Endometrial microvascular endothelial cells (primary cell): ENCODE data around the gene PDE8A. TPM values are rescaled to one million over a fixed set of nuclear protein-coding genes. Genes with fewer than 3 reads are reported as not detected.

ENCODE experiments used
- in situ Hi-C: cut with HindIII; loops from 2 replicates; pipeline ENCODE4 v1.10.0; 2017; ENCODE audit warnings: low sequenced_read_pairs, low pct_unique_long_range_greater_than_20kb; ENCODE audit errors: inconsistent ontology term
- total RNA-seq: library from RNA; depleted of rRNA; stranded (reverse); fragments of >200 nt; gene quantifications from one replicate; pipeline ENCODE4 v1.2.3, GENCODE V29; 2015; ENCODE audit errors: inconsistent ontology term

The PDE8A gene
- total RNA-seq, 1 donor from 2014 or later, result 18.6 TPM

DNA sequence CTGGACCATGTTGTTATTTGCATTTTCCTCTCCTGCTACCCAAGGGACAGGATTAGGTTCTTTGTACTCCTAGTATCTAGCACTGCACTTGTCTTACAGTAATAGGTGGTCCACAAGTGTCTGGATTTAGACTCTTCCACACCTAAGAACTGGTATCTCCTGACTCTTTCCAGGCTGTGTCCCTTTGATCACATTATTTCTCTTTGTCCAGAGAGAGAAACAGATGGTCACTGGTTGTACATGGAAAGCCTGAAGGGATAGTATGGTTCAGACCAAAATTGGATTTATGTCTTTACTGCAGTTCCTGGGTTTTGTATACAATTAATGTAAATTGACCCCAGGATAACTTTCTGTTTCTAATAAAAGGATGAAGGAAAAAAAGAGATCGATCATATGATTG is 64.0 kb downstream of the PDE8A start:
- in situ Hi-C loops, result no loop called here

DNA sequence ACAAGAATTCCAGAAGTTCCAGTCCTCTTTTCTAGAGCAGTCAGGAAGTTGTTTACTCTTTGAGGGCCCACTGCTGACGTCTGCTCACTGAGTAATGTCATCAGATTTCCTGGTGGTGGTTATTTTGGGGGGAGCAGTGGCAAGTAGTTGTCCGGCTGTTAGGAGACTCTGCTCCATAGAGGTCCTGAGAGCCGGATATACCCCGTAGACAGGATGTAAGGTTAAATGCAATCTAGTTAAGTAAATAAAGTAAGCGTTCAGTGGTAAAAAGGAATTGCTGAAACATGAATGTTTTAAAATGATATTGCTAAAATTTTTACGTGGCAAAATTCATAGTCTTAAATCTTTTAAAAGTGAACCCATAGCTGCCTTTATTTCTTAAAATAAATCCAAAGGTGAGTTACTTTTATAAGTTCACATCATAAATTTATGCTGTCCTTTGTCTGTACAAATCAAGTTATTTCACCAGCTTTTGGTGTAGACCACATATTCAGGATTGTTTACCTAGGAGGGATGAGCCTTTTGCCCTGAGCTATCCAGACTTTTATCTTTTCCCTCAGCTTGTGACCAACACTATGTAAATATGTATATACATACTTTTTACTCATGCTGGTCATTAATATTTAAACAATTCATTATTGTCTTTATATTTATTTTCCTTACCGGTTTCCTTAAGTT is 65.8 kb downstream of the PDE8A start:
- in situ Hi-C loops, result no loop called here

GRCh38 chr15:85048430-85048829 is 66.8 kb downstream of the PDE8A start:
- in situ Hi-C loops, result no loop called here

GRCh38 chr15:85049805-85050204 is 68.1 kb downstream of the PDE8A start:
- in situ Hi-C loops, result no loop called here

DNA sequence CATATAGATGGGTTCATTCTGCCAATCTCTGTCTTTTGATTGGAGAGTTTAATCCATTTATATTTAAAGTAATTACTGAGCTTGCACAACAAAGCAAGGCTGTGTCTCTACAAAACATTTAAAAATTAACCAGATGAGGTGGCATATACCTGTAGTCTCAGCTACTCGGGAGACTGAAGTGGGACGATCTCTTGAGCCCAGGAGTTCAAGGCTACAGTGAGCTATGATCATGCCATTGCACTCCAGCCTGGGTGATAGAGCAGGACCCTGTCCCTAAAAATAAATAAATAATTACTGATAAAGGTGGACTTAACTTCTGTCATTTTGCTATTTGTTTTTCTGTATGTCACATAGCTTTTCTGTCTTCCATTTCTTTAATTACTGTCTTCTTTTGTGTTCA is 78.1 kb downstream of the PDE8A start:
- in situ Hi-C loops, result no loop called here

DNA sequence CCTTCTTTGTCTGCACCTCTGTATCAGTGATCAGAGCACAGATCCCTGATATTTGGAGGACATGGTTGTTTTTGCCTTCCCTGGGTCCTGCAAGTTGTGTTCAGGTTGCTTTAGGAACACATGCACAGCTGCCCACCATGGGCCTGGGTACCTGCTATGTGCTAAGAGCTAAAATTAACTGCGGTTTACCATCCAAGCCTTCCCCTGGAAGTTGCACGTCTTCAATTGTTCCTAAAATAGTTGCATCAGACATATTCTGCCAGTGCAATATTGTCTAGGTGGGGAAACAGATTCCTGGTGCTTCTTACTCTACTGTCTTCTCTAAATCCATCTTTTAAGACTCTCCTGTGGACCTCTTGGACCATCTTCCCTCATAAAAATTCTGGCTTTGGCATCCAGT is 80.9 kb downstream of the PDE8A start:
- in situ Hi-C loops, result no loop called here

GRCh38 chr15:85063088-85063487 is 81.4 kb downstream of the PDE8A start:
- in situ Hi-C loops, result no loop called here

DNA sequence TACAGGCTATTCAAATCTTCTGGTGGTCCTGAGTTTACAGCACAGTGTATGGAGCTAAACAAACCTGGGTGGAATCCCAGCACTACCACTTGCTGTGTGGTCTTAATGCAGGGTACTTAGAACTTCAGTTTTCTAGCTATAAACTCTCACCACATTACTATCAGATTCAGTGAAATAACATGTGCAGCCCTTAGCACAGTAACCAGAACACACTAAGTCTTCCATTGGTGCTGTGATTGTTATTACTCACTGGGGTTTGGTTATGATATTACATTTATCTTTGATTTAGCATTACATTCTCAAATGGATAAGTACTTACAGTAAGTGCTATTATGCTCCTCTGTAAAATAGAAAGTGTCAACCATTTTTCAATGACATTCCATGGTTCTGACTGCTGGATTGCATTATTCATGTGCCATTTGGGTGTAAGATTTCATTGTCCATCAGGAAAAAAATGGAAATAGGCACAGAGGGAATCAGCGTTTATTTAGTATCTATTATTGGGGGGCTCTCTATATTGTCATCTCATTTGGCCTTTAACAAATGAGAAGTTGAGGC is 81.9 kb downstream of the PDE8A start:
- in situ Hi-C loops, result no loop called here

DNA sequence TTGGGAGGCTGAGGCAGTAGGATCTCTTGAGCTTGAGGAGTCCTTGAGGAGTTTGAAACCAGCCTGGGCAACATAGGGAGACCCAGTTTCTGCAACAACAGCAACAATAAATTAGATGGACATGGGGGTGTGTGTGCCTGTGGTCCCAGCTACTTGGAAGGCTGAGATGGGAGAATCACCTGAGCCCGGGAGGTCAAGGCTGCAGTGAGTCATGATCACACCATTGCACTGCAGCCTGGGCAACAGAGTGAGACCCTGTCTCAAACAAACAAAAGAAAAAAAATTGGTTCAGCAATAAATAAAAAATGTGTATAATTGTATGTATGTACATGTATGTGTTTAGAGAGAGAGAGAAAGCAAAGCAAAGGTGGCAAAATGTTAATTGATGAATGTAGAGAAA is 83.1 kb downstream of the PDE8A start:
- in situ Hi-C loops, result no loop called here

DNA sequence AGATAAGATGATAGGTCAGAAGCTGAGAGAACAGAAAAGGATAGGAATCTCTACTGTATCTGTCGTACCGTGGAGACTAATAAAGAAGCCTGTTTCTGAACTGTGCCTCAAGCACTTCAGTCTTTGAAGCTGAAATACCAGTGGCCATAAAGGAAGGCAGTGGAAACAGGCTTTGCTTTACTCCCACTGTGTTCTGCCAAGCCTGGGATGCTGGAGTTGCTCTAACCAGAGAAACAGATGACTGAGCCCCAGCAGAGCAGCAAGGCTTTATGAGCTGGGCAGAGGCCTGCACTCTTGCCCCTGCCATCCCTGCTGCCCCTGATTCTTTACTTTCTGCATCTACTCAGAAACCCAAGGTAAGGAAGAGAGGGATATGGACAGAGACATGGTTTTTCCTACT is 89.4 kb downstream of the PDE8A start:
- in situ Hi-C loops, result no loop called here

DNA sequence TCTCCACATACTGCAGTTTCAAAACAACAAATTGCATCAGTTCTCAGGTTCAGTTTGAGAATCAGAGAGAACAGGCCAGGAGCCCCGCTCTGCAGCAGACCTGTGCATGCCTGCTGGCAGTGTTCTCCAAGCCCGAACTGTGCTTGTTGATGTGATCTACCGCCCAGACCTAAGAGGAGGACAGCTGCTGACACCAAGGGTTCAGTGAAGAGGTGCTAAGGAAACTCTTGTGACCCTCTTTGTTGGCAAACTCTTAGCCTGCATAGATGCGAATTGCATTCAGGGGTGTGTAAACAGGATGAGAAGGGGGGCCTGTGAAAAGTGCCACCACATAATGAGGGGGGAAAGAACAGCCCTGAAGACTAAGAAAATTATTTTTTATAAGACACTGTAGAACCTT is 89.8 kb downstream of the PDE8A start:
- in situ Hi-C loops, result no loop called here

DNA sequence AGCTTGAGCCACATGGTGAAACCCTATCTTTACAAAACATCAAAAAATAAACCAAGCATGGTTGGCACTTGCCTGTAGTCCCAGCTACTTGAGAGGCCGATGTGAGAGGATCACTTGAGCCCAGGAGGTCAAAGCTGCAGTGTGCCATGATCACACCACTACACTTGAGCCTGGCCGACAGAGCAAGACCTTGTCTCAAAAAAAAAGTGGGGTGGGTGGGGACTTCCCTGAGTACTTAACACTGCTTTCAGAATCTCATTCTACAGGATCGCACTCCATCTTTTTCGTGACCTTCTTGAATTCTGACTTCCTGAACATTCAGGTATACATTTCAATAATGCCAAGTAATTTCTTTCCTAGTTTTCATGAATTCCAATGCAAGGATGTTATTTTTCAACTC is 91.3 kb downstream of the PDE8A start:
- in situ Hi-C loops, result no loop called here

- in situ Hi-C loops, result no loop called here
These were observed 92.0 kb downstream of the PDE8A start for GRCh38 chr15:85073556-85074194.

DNA sequence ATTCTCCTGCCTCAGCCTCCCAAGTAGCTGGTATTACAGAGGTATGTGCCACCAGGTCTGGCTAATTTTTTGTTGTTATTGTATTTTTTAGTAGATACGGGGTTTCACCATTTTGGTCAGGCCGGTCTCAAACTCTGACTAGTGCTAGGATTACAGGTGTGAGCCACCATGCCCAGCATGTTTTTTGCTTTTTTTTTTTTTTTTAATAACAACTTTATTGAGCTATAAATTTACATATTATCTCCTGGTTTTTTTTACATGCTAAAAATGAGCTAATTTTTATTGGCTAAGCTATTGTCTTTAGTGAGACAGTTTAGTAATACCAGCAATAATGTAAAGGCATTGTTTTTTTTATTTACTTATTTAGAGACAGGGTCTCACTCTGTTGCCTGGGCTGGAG is 105.2 kb downstream of the PDE8A start:
- in situ Hi-C loops, result no loop called here

DNA sequence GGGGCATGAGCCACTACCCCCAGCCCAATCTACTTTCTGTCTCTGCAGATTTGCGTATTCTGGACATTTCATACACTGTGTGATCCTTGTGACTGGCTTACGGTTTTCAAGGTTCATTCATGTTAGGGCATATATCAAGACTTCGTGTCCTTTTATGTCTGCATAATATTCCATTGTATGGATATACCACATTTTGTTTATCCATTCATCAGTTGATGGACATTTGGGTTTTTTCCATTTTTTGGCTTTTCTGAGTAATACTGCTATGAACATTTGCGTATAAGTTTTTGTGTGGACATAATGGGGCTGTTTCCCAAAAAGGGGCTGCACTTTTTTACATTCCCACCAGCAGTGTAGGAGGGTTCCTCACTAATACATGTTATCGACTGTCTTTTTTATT is 106.6 kb downstream of the PDE8A start:
- in situ Hi-C loops, result no loop called here

DNA sequence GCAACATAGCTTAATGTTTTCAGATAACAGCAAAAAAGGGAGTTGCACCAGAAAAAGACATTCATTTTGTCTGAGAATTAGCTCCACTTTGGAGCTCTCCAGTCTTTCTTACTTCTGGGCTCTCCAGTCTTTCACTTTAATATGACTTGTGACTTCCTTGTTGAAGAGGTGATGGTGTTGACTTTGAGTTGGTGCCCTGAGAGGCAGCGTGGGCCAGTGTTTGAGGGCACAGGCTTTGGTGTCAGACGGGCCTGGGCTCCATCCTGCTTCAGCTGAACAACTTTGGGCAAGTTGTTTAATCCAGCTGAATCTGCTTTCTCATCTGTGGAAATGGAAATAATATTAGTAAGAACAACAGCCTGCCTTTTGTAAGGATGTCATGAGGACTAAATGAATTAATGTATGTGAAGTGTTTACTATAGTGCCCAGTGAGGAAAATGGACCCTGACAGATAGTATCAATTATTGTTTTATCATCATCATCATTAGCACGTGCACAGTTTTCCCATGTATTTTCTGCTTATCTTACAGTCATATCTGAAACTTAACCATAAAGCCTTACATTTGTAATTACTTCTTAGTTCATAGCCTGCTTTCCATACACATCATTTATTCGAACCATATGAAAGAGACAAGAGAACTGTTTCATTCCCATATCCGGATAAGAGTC is 108.4 kb downstream of the PDE8A start:
- in situ Hi-C loops, result no loop called here

GRCh38 chr15:85091990-85092389 is 110.3 kb downstream of the PDE8A start:
- in situ Hi-C loops, result no loop called here

DNA sequence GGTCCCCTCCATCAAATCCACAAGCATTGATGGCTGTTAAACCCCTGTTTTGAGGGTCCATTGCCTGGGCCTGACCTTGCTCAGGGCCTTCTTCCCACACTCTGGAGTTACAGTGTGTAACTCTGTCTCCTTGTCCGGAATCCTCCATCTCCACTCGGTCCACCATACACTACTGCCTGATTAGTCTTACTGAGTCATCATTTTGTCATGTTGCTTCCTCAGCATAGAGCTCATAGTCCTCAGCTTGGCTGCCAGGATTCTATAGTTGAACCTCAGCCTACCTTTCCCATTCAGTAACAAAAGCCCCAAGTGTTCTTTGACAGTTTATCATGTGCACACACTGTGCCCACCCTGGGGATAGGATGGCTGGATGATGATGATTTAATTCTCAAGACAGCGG is 113.0 kb downstream of the PDE8A start:
- in situ Hi-C loops, result no loop called here

GRCh38 chr15:85095566-85095965 is 113.9 kb downstream of the PDE8A start:
- in situ Hi-C loops, result no loop called here

DNA sequence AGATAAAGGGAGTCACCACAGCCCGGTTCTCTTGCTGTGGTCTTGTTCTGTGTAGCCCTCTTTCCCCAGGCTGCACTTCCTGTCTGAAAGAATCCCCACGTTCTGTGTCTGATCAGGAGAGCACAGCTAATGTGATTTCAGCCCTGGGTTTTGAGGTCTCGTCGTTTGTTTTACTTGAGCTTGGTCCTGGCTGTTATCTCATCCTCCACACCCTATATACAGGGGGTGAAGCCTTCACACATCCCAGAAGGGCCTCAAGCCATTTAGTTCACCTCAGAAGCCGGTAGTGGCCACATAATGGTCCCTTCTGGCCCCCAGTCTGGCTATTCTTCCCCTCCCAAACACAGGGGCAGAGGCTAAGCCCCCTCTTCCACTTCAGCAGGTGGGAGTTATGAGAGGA is 115.6 kb downstream of the PDE8A start:
- in situ Hi-C loops, result no loop called here
